Measurements from ENCODE around the gene PPFIA1. TPM values are rescaled to one million over a fixed set of nuclear protein-coding genes. Genes with fewer than 3 reads are reported as not detected.

PPFIA1 gene
- total and polyA plus RNA-seq, 3 donors from 2014 or later, result 110 to 144 (median 125) TPM

DNA sequence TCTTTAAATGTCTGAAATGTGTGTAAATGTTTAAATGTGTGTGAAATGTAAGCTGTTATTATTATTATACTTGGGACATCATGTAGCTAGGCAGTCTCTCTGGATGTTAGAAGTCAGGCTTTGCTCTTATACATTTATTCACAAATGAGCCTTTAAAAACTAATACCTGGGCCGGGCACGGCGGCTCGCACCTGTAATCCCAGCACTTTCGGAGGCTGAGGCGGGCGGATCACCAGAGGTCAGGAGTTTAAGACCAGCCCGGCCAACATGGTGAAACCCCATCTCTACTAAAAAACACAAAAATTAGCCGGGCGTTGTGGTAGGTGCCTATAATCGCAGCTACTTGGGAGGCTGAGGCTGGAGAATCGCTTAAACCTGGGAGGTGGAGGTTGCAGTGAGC lies 106.1 kb downstream of the PPFIA1 start:
- no peak for DNase-seq
- H3K9me3 ChIP-seq, result no peaks in the 10 kb centered on the region
- WGBS, 2 donors, result 88 to 92% methylated on average over 12 of the region's 12 CpGs
- intact Hi-C loops (cut with DNase I; ENCODE audit: low total_unique reads), result no loop called here
- H3K4me3 ChIP-seq, result no peak overlapping the region
- no peaks in the 10 kb centered on the region for H3K27me3 ChIP-seq
- no peaks in the 10 kb centered on the region for H3K4me1 ChIP-seq
- H3K36me3 ChIP-seq (ENCODE audit: low read depth, missing control alignments), result no peaks in the 10 kb centered on the region
- TF ChIP-seq, protein P1, sequence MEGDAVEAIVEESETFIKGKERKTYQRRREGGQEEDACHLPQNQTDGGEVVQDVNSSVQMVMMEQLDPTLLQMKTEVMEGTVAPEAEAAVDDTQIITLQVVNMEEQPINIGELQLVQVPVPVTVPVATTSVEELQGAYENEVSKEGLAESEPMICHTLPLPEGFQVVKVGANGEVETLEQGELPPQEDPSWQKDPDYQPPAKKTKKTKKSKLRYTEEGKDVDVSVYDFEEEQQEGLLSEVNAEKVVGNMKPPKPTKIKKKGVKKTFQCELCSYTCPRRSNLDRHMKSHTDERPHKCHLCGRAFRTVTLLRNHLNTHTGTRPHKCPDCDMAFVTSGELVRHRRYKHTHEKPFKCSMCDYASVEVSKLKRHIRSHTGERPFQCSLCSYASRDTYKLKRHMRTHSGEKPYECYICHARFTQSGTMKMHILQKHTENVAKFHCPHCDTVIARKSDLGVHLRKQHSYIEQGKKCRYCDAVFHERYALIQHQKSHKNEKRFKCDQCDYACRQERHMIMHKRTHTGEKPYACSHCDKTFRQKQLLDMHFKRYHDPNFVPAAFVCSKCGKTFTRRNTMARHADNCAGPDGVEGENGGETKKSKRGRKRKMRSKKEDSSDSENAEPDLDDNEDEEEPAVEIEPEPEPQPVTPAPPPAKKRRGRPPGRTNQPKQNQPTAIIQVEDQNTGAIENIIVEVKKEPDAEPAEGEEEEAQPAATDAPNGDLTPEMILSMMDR (IDR thresholded peaks at IDR 0.05), result no peak
- no peak for TF ChIP-seq POLR2A (IDR thresholded peaks at IDR 0.05)
- H3K27ac ChIP-seq, result no peak overlapping the region

DNA sequence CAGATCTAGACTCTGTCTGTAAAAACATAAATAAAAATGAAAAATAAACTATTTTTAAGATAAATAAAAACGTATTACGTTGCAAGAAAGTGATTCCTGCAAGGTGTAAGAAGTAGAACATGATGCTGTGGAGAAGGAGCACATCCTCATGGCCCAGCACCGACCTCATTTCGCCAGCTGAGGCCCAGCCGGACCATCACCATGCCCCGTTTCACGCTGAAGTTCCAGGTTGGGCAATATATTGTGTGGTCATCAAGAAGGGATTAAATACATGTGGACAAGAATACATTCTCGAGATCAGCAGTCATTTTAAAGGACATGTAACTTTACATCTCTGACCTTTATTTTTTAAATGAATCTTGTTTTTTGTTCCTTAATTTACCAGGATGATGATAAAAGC lies 107.2 kb downstream of the PPFIA1 start:
- Histone ChIP-seq H3K36me3 (ENCODE audit: low read depth, missing control alignments) (no peaks in the 10 kb centered on the region), H3K27ac (no peak overlapping the region), H3K4me3 (no peak overlapping the region), H3K4me1 (no peaks in the 10 kb centered on the region), H3K27me3 (no peaks in the 10 kb centered on the region), H3K9me3 (no peaks in the 10 kb centered on the region)
- no peak for TF ChIP-seq POLR2A (IDR thresholded peaks at IDR 0.05)
- TF ChIP-seq, protein P1 (IDR thresholded peaks at IDR 0.05), result no peak
- WGBS, 2 donors, result 86 to 91% methylated on average over 8 of the region's 8 CpGs
- no peak for DNase-seq
- intact Hi-C loops (cut with DNase I; ENCODE audit: low total_unique reads), result no loop called here

DNA sequence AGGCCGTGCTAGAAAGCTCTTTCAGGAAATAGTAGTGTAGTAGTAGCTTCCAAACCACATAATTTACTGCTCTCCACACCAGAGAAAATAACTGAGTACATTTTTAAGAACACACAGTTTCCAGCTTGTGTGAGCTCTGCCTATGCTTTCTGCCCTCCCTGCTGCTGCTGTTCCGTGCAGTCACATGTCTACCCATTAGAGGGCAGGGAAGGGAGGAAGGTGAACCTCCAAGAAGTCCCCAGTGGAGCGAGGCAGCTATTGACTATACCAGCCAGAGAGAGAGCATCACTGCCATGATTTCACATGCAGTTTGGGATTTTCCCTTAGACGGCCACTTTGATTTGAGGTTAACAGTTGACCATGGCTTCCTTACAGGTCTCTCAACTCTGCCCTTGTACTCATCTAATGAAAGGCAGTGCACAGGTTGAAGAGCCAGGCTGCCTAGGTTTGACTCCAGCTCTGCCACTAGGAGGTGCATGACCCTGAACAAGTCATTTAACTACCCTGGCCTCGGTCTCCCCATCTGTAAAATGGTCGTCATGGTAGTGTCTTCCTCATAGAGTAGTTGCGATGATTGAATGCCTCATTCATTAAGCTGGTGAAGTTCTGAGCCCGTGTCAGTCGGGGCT lies 108.1 kb downstream of the PPFIA1 start:
- Histone ChIP-seq H3K4me3 (no peak overlapping the region), H3K36me3 (ENCODE audit: low read depth, missing control alignments) (no peaks in the 10 kb centered on the region), H3K4me1 (no peaks in the 10 kb centered on the region), H3K27me3 (no peaks in the 10 kb centered on the region), H3K27ac (no peak overlapping the region), H3K9me3 (no peaks in the 10 kb centered on the region)
- TF ChIP-seq, protein P1 (IDR thresholded peaks at IDR 0.05), result no peak
- TF ChIP-seq POLR2A (IDR thresholded peaks at IDR 0.05), result no peak
- WGBS, 2 donors, result 79 to 89% methylated on average over 7 to 9 of the region's 9 CpGs
- DNase-seq, result no peak
- intact Hi-C loops (cut with DNase I; ENCODE audit: low total_unique reads), result no loop called here

DNA sequence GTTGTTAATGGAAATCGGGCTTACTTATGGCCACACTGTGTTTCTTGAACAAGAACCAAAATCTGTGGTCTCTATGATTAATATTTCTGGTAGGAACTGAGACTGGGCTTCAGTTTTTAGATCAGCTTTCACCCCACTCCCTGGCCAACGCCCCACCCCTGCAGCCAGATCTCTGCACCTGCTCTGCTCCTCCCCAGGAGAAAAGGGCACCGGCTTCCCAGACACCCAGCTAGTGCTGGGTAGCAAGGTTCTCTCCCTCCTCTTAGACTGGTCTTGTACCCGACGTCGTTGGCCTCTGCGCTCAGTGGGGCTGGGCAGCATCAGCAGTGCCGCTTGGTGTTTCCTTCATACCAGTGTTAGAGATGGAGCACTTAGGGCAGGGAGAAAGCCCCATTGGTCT lies 110.9 kb downstream of the PPFIA1 start:
- no peak for DNase-seq
- TF ChIP-seq, protein P1 (IDR thresholded peaks at IDR 0.05), result no peak
- no peak for TF ChIP-seq POLR2A (IDR thresholded peaks at IDR 0.05)
- Histone ChIP-seq H3K36me3 (ENCODE audit: low read depth, missing control alignments) (no peaks in the 10 kb centered on the region), H3K4me1 (no peaks in the 10 kb centered on the region), H3K4me3 (no peak overlapping the region), H3K27me3 (no peaks in the 10 kb centered on the region), H3K9me3 (no peaks in the 10 kb centered on the region), H3K27ac (no peak overlapping the region)
- intact Hi-C loops (cut with DNase I; ENCODE audit: low total_unique reads), result no loop called here
- WGBS, 2 donors, result 92 to 95% methylated on average over 8 of the region's 8 CpGs

Data from testis (tissue), 3 donors.